CD14-positive monocyte (primary cell): Measurements from ENCODE around the gene CDKL5. TPM values are rescaled to one million over a fixed set of nuclear protein-coding genes. Genes with fewer than 3 reads are reported as not detected.
A peak's percentile ranks its signal among the peaks of the same experiment; 100 is the strongest.

Experiments
- DNase-seq, 3 donors: peaks; one replicate each; pipeline ENCODE4 v3.0.0-alpha.2; 2011 to 2022
- H2AFZ ChIP-seq: 2 replicates; pipeline ENCODE4 v1.6.0; 2012; ENCODE audit warnings: mild to moderate bottlenecking, low read depth, low read length, inconsistent platforms; ENCODE audit not compliant: insufficient read depth, poor library complexity, severe bottlenecking
- H3K27ac ChIP-seq, 2 donors: 1 replicate in 1 of 2; 2 replicates in 1 of 2; pipeline ENCODE4 v1.5.1; 2012 to 2013; ENCODE audit warnings: low read length in 2 of 2, control low read depth in 1 of 2, inconsistent platforms in 1 of 2, low read depth in 1 of 2, mild to moderate bottlenecking in 1 of 2
- H3K27me3 ChIP-seq, 2 donors: one replicate each; pipeline versions ENCODE4 v1.6.0 to v1.6.1; 2011 to 2013; ENCODE audit warnings: low read length in 2 of 2; ENCODE audit not compliant: control insufficient read depth in 2 of 2, insufficient read depth in 2 of 2
- H3K36me3 ChIP-seq, 2 donors: replicated peaks in 1 of 2; 1 replicate in 1 of 2; 2 replicates in 1 of 2; pipeline versions ENCODE4 v1.5.1 to v1.6.1; 2012 to 2013; ENCODE audit warnings: low read length in 2 of 2, control low read depth in 1 of 2, inconsistent platforms in 1 of 2, mild to moderate bottlenecking in 1 of 2; ENCODE audit not compliant: insufficient read depth in 2 of 2, control insufficient read depth in 1 of 2
- H3K4me1 ChIP-seq, 2 donors: 1 replicate in 1 of 2; 2 replicates in 1 of 2; pipeline versions ENCODE4 v1.5.1 to v1.6.1; 2012 to 2013; ENCODE audit warnings: low read length in 2 of 2, control low read depth in 1 of 2, inconsistent platforms in 1 of 2, mild to moderate bottlenecking in 1 of 2, moderate library complexity in 1 of 2; ENCODE audit not compliant: insufficient read depth in 2 of 2, control insufficient read depth in 1 of 2
- H3K4me2 ChIP-seq: replicated peaks from 2 replicates; pipeline ENCODE3; 2012; ENCODE audit warnings: low read length, moderate library complexity, mild to moderate bottlenecking; ENCODE audit not compliant: poor library complexity, severe bottlenecking; ENCODE audit errors: extremely low read depth
- H3K4me3 ChIP-seq, 3 experiments: fragments of 200-600 bp in 1 of 3; sonication (generic) in 1 of 3; replicated peaks in 1 of 3; 1 replicate in 2 of 3; 2 replicates in 1 of 3; pipeline ENCODE4 v1.5.1; 2011 to 2013; ENCODE audit warnings: low read length in 3 of 3, mild to moderate bottlenecking in 3 of 3, control low read depth in 2 of 3, low read depth in 2 of 3, inconsistent platforms in 1 of 3, moderate library complexity in 1 of 3
- H3K79me2 ChIP-seq: 2 replicates; pipeline ENCODE4 v1.6.0; 2012; ENCODE audit warnings: mild to moderate bottlenecking, control low read depth, inconsistent platforms, low read length, moderate library complexity; ENCODE audit not compliant: insufficient read depth
- H3K9ac ChIP-seq: 2 replicates; pipeline ENCODE4 v1.6.0; 2017; ENCODE audit warnings: low read length, mild to moderate bottlenecking; ENCODE audit not compliant: insufficient read depth, poor library complexity, severe bottlenecking
- H3K9me3 ChIP-seq, 2 donors: replicated peaks in 1 of 2; 1 replicate in 1 of 2; 2 replicates in 1 of 2; pipeline versions ENCODE4 v1.5.1 to v1.6.1; 2012 to 2013; ENCODE audit warnings: low read length in 2 of 2, control low read depth in 1 of 2; ENCODE audit not compliant: control insufficient read depth in 1 of 2, insufficient read depth in 1 of 2
- H4K20me1 ChIP-seq: 2 replicates; pipeline ENCODE4 v1.6.0; 2012; ENCODE audit warnings: mild to moderate bottlenecking, low read length, control low read depth, moderate library complexity; ENCODE audit not compliant: insufficient read depth
- H3K27ac Mint-ChIP-seq, 7 donors: one replicate each; pipeline ENCODE4 v1.8.0; 2020; ENCODE audit warnings: mild to moderate bottlenecking in 7 of 7, mixed read lengths in 7 of 7, moderate library complexity in 6 of 7, inconsistent platforms in 2 of 7
- H3K27me3 Mint-ChIP-seq, 3 donors: one replicate each; pipeline ENCODE4 v1.8.0; 2021 to 2022; ENCODE audit warnings: low read depth in 3 of 3, mild to moderate bottlenecking in 3 of 3, mixed read lengths in 3 of 3, moderate library complexity in 3 of 3, inconsistent platforms in 1 of 3
- H3K36me3 Mint-ChIP-seq, 2 donors: one replicate each; pipeline ENCODE4 v1.8.0; 2020; ENCODE audit warnings: mixed read lengths in 2 of 2, inconsistent platforms in 1 of 2, mild to moderate bottlenecking in 1 of 2
- H3K4me1 Mint-ChIP-seq: one replicate; pipeline ENCODE4 v1.8.0; 2020; ENCODE audit warnings: mild to moderate bottlenecking, mixed read lengths
- H3K4me3 Mint-ChIP-seq, 2 donors: one replicate each; pipeline ENCODE4 v1.8.0; 2020; ENCODE audit warnings: mild to moderate bottlenecking in 2 of 2, mixed read lengths in 2 of 2, moderate library complexity in 1 of 2
- H3K9me3 Mint-ChIP-seq, 7 donors: one replicate each; pipeline ENCODE4 v1.8.0; 2020 to 2022; ENCODE audit warnings: mixed read lengths in 7 of 7, mild to moderate bottlenecking in 6 of 7, moderate library complexity in 6 of 7, inconsistent platforms in 2 of 7
- CTCF ChIP-seq: fragments of 200-600 bp; IDR thresholded peaks from one replicate; pipeline ENCODE4 v1.8.0; 2022; ENCODE audit warnings: antibody characterized with exemption, mild to moderate bottlenecking
- WGBS: methylation state at CpG from one replicate; pipeline ENCODE4 v1.1.5; 2013; ENCODE audit warnings: missing lambda C conversion rate; ENCODE audit not compliant: insufficient coverage; 5-methylcytosine and 5-hydroxymethylcytosine counted together
- intact Hi-C, 2 donors: fragments of 100-400 bp; cut with micrococcal nuclease; formaldehyde crosslinking; loops; one replicate each; pipeline versions ENCODE4 v1.15.0 to v1.15.1; 2023
- polyA minus RNA-seq: library from RNA; depleted of rRNA, polyadenylated mRNA; stranded (reverse); fragments of >200 nt; gene quantifications from 2 replicates; pipeline ENCODE4 v1.2.3, GENCODE V29; 2012
- polyA plus RNA-seq, 3 donors: library from polyadenylated mRNA; depleted of rRNA in 1 of 3; unstranded in 2 of 3; stranded (reverse) in 1 of 3; fragments of 300-500 nt in 2 of 3; fragments of >200 nt in 1 of 3; fragmentation: Illumina TruSeq in 2 of 3; gene quantifications; 1 replicate in 2 of 3; 2 replicates in 1 of 3; pipeline ENCODE4 v1.2.3, GENCODE V29; 2012 to 2021
- total RNA-seq, 12 experiments: library from RNA in 1 of 12; stranded (reverse) in 1 of 12; fragments of 120-200 nt in 1 of 12; gene quantifications; one replicate each; pipeline ENCODE4 v1.2.4 and lab custom pipeline; 2013 to 2026; ENCODE audit warnings: mixed read lengths in 6 of 12, inconsistent platforms in 1 of 12

CDKL5 gene
- 3.8 TPM for total RNA-seq (2013)
- polyA plus RNA-seq (1 to 10 TPM in 2 of 3 donors, under 1 TPM in 1; 0.54 to 3.6 (median 1.4) TPM), polyA minus RNA-seq (1.1 and 2.2 TPM in 2 replicates), total RNA-seq (lab: John Stamatoyannopoulos, UW) (12.6 to 34.1 (median 18.2) reads per million in 11 experiments)

DNA sequence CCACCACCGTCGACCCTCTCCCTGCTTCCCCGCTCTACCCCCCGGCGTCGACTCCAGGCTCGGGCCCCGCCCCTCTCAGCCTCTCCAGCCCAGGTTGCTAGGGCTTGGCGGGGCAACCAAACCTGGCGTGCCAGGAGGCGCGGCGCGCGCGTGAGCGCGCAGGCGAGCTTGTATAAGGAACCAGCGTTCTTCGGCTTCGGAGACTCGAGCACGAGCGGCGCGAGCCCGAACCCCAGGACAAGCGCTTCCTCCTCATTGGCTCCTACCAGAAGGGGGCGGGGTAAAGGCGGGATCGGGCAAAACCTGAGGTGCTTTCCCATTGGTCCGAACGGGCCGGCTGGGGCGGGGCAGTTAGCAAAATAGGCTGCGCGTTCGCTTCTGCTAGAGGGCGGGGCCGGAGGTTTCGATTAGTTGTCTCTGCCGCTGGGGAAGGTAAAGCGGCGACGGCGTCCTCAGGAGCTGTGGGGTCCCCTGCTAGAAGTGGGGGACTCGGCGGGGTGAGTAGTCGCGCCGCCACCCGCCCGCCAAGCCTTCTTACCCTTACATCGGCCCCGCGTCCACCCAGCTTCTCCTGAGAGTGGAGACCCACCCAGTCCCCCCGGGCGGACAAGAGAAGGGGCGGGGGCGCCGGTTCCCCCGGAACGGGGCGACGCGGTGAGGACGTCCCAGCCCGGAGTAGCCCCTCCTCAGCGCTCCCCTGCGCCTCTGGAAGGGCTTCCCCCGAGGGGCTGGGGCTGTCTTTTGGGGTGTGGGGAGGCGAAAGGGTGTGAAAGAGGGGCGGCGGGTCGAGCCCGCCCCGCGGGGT is at the start of gene CDKL5:
TSS of gene CDKL5 (plus strand) at position 410 of the 805 bp plus-strand sequence. CDS start 81,489 bp downstream, outside the sequence.
- Histone ChIP-seq H3K9me3 (no peaks in the 10 kb centered on the region), H3K79me2 (peaks cover 6% of the 10 kb centered on the region), H4K20me1 (no peaks in the 10 kb centered on the region), H3K36me3 (no peaks in the 10 kb centered on the region), H3K27ac (peak within 1 kb of the TSS; percentile 65 to 83), H2AFZ (peak within 1 kb of the TSS; percentile 85), H3K9ac (peak within 1 kb of the TSS; percentile 77), H3K27me3 (peaks cover 0 to 27% of the 10 kb centered on the region in 2 donors), H3K4me2 (peak within 1 kb of the TSS; percentile 82), H3K4me3 (peak within 1 kb of the TSS; percentile 57 to 86 (median 82)), H3K4me1 (peaks cover 12 to 23% of the 10 kb centered on the region in 2 donors)
- Mint-ChIP-seq H3K27ac (peak within 1 kb of the TSS; percentile 50 to 91 (median 83)), H3K27me3 (peaks cover 0 to 24% (median 3%) of the 10 kb centered on the region in 3 donors), H3K9me3 (peaks cover 0 to 14% (median 6%) of the 10 kb centered on the region in 7 donors), H3K36me3 (peaks cover 0 to 2% of the 10 kb centered on the region in 2 donors), H3K4me3 (peak within 1 kb of the TSS; percentile 83 to 92), H3K4me1 (peaks cover 22% of the 10 kb centered on the region)
- intact Hi-C loops: loop anchor here in 1 of 2 donors (5.0 kb wide), 1 partner anchor 917 kb away; the partner anchor contains the start of gene PDHA1
- 1% methylated on average over 38 of the region's 79 CpGs for WGBS
- TF ChIP-seq CTCF: no peak
- DNase-seq: peak; percentile 92 to 93 (median 93)

DNA sequence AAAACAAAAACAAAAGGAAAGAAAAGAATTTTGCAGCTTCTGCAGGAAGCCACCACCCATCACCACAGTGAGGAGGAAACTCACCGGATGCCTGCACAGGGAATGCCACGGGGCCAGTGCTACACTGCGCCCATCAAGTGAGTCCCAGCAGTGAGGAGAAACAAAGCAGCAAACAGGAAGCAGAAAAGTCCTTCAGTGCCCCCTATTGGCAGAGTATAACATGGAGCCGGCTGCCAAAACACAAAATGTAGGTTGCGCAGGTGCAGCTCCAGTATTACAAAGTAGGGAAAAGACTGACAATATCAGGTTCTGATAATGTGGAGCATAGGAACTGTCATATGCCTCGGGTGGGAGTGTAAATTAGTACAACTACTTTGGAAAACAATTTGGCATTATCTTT is 47.6 kb upstream of the CDKL5 start:
- Mint-ChIP-seq H3K36me3 (no peaks in the 10 kb centered on the region), H3K9me3 (peaks cover 0 to 1% (median 0%) of the 10 kb centered on the region in 7 donors), H3K27me3 (peaks cover 0 to 7% (median 4%) of the 10 kb centered on the region in 3 donors), H3K4me3 (peak overlapping the region in 1 of 2 donors; percentile 9), H3K4me1 (peaks cover 3% of the 10 kb centered on the region), H3K27ac (no peak overlapping the region)
- intact Hi-C loops: no loop called here
- H3K4me1 ChIP-seq: no peaks in the 10 kb centered on the region
- no peak overlapping the region for H3K4me3 ChIP-seq
- H3K27me3 ChIP-seq: no peaks in the 10 kb centered on the region
- peak in 2 of 3 donors; percentile 22 to 23 for DNase-seq
- WGBS: 60% methylated on average over 1 of the region's 6 CpGs
- H4K20me1 ChIP-seq: no peaks in the 10 kb centered on the region
- H3K36me3 ChIP-seq: no peaks in the 10 kb centered on the region
- no peak overlapping the region for H3K9ac ChIP-seq
- peak; percentile 67 for TF ChIP-seq CTCF
- no peaks in the 10 kb centered on the region for H3K79me2 ChIP-seq
- H3K4me2 ChIP-seq: no peak overlapping the region
- peak overlapping the region; percentile 26 for H2AFZ ChIP-seq
- no peaks in the 10 kb centered on the region for H3K9me3 ChIP-seq
- no peak overlapping the region for H3K27ac ChIP-seq
